GM12874 (cell line): Measurements from ENCODE around the gene NOS1AP.

Source experiments
- TF ChIP-seq, protein P1 (sequence below): IDR thresholded peaks from 2 replicates; pipeline ENCODE4 v1.5.1; 2011; ENCODE audit warnings: low read depth, mild to moderate bottlenecking, control low read depth, low read length, moderate library complexity; ENCODE audit not compliant: insufficient read depth

Gene NOS1AP

DNA sequence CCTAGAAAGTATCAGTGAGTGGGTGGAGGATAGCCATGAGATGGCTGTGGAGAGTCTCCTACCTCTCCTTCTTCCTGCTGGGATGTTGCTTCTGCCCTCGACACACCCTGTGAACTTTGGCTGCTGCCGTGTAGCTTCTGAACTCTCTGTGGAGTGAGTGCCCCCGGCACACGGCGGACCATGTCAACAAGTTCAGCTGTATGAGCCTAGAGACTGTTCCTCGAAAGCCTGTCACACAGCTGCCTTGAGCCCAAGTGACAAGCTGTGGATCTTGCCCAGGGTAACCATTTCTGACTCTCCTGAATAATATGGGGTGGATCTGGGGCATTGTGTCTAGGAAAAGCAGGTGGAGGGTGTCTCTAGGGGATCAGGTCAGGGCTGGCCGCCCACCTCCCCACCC is 143.2 kb downstream of the NOS1AP start:
- TF ChIP-seq, protein P1, sequence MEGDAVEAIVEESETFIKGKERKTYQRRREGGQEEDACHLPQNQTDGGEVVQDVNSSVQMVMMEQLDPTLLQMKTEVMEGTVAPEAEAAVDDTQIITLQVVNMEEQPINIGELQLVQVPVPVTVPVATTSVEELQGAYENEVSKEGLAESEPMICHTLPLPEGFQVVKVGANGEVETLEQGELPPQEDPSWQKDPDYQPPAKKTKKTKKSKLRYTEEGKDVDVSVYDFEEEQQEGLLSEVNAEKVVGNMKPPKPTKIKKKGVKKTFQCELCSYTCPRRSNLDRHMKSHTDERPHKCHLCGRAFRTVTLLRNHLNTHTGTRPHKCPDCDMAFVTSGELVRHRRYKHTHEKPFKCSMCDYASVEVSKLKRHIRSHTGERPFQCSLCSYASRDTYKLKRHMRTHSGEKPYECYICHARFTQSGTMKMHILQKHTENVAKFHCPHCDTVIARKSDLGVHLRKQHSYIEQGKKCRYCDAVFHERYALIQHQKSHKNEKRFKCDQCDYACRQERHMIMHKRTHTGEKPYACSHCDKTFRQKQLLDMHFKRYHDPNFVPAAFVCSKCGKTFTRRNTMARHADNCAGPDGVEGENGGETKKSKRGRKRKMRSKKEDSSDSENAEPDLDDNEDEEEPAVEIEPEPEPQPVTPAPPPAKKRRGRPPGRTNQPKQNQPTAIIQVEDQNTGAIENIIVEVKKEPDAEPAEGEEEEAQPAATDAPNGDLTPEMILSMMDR, result no peak

DNA sequence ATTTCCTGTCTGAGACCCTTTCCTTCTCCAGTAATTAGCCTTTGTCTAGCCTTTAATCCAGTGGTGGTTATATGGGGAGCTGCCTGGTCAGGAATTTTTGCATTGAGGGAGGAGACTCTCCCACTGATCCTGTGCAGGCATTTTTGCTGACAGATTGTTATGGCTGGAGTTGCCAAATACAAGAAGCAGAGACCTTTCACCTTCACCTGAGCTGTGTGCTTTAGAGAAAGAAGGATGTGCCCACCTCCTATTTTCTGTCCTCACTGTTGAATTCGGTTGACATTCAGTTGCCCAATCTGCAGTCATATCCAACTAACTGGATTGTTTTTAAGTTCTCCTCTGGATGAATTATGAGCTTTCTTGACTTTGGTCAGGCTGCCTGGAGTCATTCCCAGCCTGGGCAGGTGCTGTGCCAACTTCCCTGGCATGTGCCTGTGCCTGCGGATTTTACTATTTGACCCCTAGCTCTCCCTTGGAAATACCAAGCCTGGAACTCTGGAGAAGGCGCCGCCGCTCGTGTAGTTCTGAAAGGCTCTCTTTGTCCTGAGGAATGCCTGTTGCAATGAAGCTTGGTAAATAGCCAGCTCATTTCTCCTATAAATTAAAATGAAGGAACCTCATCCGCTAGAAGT is 143.9 kb downstream of the NOS1AP start:
- TF ChIP-seq, protein P1, result no peak

DNA sequence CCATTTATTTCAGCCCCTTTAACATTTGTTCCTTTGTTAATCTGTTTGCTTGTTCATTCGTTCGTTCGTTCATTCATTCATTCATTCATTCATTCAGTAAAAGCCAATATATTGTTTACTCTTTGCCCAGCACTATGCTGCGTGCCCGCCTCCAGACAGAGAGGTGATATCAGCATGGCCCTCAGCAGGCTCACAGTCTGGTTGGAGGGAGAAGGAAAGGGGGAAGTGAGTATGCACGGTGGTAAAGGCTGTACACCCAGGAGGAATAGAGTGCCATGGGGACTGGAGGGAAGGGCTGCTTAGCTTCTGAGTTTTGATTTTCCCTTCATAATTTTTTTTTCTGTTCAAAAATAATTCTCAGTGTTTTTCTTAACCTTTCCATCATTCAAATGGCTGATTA is 144.7 kb downstream of the NOS1AP start:
- TF ChIP-seq, protein P1, result no peak

DNA sequence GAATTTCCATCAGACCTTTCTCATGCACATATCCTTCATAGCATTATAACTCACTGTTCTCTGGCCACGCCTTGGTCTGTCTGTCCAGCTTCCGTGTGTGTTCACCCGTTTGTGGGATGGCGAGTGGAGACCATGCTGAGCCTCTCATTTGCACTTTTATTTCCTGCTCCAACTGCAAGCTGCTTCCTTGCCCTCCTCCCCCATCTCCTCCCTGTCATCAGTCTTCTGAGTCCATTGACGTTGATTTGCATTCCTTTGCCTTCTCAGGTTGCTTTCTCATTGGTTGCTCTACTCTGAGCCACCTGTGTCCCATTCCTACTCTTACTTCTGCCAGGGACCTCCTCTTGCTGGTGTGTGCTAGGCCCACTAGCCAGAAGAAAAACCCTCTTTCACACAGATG is 146.4 kb downstream of the NOS1AP start:
- TF ChIP-seq, protein P1, result no peak

DNA sequence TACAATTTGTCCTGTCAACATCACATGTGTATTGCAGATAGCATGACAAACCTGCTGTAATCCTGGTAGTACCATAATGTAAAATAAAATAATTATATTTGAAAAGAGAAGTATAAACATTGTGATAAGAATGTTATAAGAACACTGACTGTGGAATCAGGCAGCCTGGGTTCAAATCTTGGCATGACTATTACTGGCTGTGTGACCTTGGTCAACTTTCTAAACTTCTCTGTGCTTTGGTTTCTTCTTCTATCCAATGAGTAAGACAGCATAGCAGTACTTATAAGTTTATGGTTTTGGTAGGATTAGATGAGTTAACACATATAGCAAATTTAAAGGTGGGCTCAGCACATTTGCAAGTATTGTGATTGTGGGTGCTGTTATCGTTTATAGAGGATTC is 147.1 kb downstream of the NOS1AP start:
- TF ChIP-seq, protein P1, result no peak

DNA sequence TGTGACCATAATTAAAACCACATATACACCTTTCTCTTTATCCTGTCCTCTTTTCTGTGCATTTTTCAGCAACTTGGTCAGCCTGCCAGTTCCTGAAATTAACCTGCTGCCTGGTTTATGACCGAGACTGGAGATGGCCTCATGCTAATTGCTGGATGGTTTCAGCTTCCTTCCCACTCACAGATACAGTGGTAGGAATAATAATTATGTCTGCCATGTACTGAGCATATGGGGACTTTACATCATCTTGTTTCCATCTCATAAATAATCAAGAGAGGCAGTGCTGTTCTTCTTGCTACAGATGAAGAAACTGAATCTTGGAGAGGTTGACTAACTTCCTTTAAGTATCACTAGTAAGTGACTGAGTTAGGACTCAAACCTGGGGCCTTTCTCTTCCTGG is 148.2 kb downstream of the NOS1AP start:
- TF ChIP-seq, protein P1, result no peak

DNA sequence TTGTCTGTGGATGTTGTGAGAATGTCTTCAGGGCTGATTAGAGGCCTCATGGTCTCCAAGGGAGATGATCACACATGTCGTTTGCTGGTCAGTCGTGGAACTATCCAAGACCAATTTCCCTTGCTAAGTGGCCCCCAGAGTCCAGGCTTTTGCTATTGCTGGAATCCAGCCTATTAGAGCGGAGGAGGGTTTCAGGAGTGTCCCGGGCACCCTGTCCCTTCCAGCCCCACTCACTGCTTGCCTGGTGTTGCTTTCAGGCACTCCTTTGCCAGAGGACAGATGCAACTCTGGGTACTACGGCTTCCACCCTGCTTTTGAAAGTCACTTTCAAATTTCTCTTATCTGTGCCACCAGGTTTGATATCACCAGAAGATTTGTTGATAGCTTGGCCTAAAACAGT is 149.1 kb downstream of the NOS1AP start:
- TF ChIP-seq, protein P1, result no peak
